Measurements from ENCODE around the gene TARM1.

Gene TARM1

GRCh38 chr19:54128441-54128725, 47.2 kb upstream of the TARM1 start:
- Histone ChIP-seq H3F3A (ENCODE audit: insufficient read depth) (no peaks in the 10 kb centered on the region), H3K9me2 (replicated peaks; ENCODE audit: insufficient read depth, low read length) (no peaks in the 10 kb centered on the region), H3K79me2 (ENCODE audit: insufficient read depth, low read length) (no peaks in the 10 kb centered on the region), H3K36me3 (ENCODE audit: low read length) (no peaks in the 10 kb centered on the region), H3K9ac (ENCODE audit: low read length) (no peak overlapping the region), H3K4me3 (ENCODE audit: insufficient read depth, low read length, poor library complexity, severe bottlenecking) (no peak overlapping the region), H3K27ac (ENCODE audit: low read depth, low read length) (no peak overlapping the region), H4K20me1 (ENCODE audit: low read depth, low read length) (no peaks in the 10 kb centered on the region), H3K4me2 (ENCODE audit: low read depth, low read length, poor library complexity, severe bottlenecking) (no peak overlapping the region), H2AFZ (ENCODE audit: low read depth, low read length, severe bottlenecking) (no peak overlapping the region), H3K27me3 (ENCODE audit: low read length) (no peaks in the 10 kb centered on the region), H3K9me3 (ENCODE audit: insufficient read depth, low read length) (no peaks in the 10 kb centered on the region)
- no peak for TF ChIP-seq CTCF (IDR thresholded peaks at IDR 0.05; ENCODE audit: insufficient read depth, low read length, poor library complexity, severe bottlenecking)
- no peak for TF ChIP-seq EZH2phosphoT487 (conservative IDR thresholded peaks at IDR 0.05; ENCODE audit: low read length)

- TF ChIP-seq CTCF (IDR thresholded peaks at IDR 0.05; ENCODE audit: insufficient read depth, low read length, poor library complexity, severe bottlenecking) (no peak), EZH2phosphoT487 (conservative IDR thresholded peaks at IDR 0.05; ENCODE audit: low read length) (no peak)
- no peaks in the 10 kb centered on the region for H3F3A ChIP-seq (ENCODE audit: insufficient read depth)
- H3K4me3 ChIP-seq (ENCODE audit: insufficient read depth, low read length, poor library complexity, severe bottlenecking): no peak overlapping the region
- H3K27ac ChIP-seq (ENCODE audit: low read depth, low read length): no peak overlapping the region
- no peaks in the 10 kb centered on the region for H3K79me2 ChIP-seq (ENCODE audit: insufficient read depth, low read length)
- H2AFZ ChIP-seq (ENCODE audit: low read depth, low read length, severe bottlenecking): no peak overlapping the region
- H3K4me2 ChIP-seq (ENCODE audit: low read depth, low read length, poor library complexity, severe bottlenecking): no peak overlapping the region
- H3K36me3 ChIP-seq (ENCODE audit: low read length): no peaks in the 10 kb centered on the region
- H4K20me1 ChIP-seq (ENCODE audit: low read depth, low read length): no peaks in the 10 kb centered on the region
- no peaks in the 10 kb centered on the region for H3K9me2 ChIP-seq (replicated peaks; ENCODE audit: insufficient read depth, low read length)
- no peaks in the 10 kb centered on the region for H3K9me3 ChIP-seq (ENCODE audit: insufficient read depth, low read length)
- no peak overlapping the region for H3K9ac ChIP-seq (ENCODE audit: low read length)
- H3K27me3 ChIP-seq (ENCODE audit: low read length): no peaks in the 10 kb centered on the region
Observed at GRCh38 chr19:54127688-54128440, 46.7 kb upstream of the TARM1 start.

- no peaks in the 10 kb centered on the region for H3K9me2 ChIP-seq (replicated peaks; ENCODE audit: insufficient read depth, low read length)
- H3K27me3 ChIP-seq (ENCODE audit: low read length): no peaks in the 10 kb centered on the region
- no peaks in the 10 kb centered on the region for H3K79me2 ChIP-seq (ENCODE audit: insufficient read depth, low read length)
- H3K9me3 ChIP-seq (ENCODE audit: insufficient read depth, low read length): no peaks in the 10 kb centered on the region
- H3K4me3 ChIP-seq (ENCODE audit: insufficient read depth, low read length, poor library complexity, severe bottlenecking): no peak overlapping the region
- no peak overlapping the region for H3K4me2 ChIP-seq (ENCODE audit: low read depth, low read length, poor library complexity, severe bottlenecking)
- no peaks in the 10 kb centered on the region for H4K20me1 ChIP-seq (ENCODE audit: low read depth, low read length)
- no peaks in the 10 kb centered on the region for H3K36me3 ChIP-seq (ENCODE audit: low read length)
- no peak overlapping the region for H3K9ac ChIP-seq (ENCODE audit: low read length)
- no peak overlapping the region for H2AFZ ChIP-seq (ENCODE audit: low read depth, low read length, severe bottlenecking)
- TF ChIP-seq CTCF (IDR thresholded peaks at IDR 0.05; ENCODE audit: insufficient read depth, low read length, poor library complexity, severe bottlenecking) (no peak), EZH2phosphoT487 (conservative IDR thresholded peaks at IDR 0.05; ENCODE audit: low read length) (no peak)
- no peaks in the 10 kb centered on the region for H3F3A ChIP-seq (ENCODE audit: insufficient read depth)
- H3K27ac ChIP-seq (ENCODE audit: low read depth, low read length): no peak overlapping the region
Observed at GRCh38 chr19:54125713-54126112, 44.5 kb upstream of the TARM1 start.

All from SU-DHL-6 (cell line).